Esophagus squamous epithelium (tissue), 4 donors: ENCODE results near the gene FAM174C.

ENCODE experiments used
- POLR2A ChIP-seq, 4 donors: fragments of 450-650 bp; IDR thresholded peaks; one replicate each; pipeline ENCODE4 v1.6.1; 2017; ENCODE audit warnings: antibody characterized with exemption in 4 of 4, mild to moderate bottlenecking in 4 of 4, moderate library complexity in 3 of 4
- TF ChIP-seq, protein P1 (sequence below), 6 experiments: fragments of 450-650 bp in 4 of 6; fragments of 200-600 bp in 2 of 6; sonication (generic) in 2 of 6; IDR thresholded peaks; one replicate each; pipeline ENCODE4 v1.5.1; 2016 to 2019; ENCODE audit warnings: antibody characterized with exemption in 6 of 6, mild to moderate bottlenecking in 4 of 6, moderate library complexity in 4 of 6

DNA sequence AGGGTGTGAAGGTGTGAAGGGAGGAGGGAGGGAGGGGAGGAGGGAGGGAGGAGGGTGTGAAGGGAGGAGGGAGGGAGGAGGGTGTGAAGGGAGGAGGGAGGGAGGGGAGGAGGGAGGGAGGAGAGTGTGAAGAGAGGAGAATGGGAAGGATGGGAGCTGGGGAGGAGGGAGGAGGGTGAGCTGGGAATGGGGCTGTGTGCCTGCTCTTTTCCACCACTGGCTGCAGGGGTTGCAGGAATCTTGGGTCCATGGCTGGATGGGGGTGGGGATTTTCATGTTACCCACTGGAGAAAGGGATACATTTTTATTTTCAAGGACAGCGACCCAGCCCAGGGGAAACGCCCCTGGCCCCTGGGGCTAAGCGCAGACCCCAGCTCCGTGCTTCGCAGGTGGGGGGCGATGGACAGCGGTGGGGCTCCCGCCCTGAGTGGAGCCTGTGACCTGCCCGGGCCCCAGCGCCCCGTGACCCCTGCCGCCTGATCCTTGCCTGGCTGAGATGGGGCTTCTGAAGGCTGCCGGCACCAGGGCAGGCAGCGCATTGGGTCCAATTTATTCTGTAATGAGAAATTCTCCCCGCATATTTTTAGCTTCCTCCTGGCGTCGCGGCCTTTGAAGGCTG is 7.4 kb downstream of the FAM174C start:
- TF ChIP-seq, protein P1, sequence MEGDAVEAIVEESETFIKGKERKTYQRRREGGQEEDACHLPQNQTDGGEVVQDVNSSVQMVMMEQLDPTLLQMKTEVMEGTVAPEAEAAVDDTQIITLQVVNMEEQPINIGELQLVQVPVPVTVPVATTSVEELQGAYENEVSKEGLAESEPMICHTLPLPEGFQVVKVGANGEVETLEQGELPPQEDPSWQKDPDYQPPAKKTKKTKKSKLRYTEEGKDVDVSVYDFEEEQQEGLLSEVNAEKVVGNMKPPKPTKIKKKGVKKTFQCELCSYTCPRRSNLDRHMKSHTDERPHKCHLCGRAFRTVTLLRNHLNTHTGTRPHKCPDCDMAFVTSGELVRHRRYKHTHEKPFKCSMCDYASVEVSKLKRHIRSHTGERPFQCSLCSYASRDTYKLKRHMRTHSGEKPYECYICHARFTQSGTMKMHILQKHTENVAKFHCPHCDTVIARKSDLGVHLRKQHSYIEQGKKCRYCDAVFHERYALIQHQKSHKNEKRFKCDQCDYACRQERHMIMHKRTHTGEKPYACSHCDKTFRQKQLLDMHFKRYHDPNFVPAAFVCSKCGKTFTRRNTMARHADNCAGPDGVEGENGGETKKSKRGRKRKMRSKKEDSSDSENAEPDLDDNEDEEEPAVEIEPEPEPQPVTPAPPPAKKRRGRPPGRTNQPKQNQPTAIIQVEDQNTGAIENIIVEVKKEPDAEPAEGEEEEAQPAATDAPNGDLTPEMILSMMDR (IDR thresholded peaks at IDR 0.05), result no peak
- TF ChIP-seq POLR2A (IDR thresholded peaks at IDR 0.05), result no peak
